ENCODE data around the gene MRPS17.

MRPS17 gene

DNA sequence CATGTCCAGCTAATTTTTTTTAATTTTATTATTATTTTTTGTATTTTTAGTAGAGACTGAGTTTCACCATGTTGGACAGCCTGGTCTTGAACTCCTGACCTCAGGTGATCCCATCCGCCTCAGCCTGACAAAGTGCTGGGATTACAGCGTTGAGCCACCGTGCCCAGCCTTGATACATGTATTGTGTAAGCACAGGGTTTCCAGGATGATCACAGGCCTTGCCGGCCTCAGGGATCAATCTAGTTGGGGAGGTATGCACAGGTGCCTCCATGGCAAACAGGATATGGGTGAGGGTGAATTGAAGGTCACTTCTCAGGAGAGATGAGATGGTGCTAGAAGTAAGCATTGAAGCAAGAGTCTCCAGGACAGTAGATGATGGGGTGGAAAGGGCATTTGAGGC lies 5.5 kb downstream of the MRPS17 start:
- TF ChIP-seq, protein P1, sequence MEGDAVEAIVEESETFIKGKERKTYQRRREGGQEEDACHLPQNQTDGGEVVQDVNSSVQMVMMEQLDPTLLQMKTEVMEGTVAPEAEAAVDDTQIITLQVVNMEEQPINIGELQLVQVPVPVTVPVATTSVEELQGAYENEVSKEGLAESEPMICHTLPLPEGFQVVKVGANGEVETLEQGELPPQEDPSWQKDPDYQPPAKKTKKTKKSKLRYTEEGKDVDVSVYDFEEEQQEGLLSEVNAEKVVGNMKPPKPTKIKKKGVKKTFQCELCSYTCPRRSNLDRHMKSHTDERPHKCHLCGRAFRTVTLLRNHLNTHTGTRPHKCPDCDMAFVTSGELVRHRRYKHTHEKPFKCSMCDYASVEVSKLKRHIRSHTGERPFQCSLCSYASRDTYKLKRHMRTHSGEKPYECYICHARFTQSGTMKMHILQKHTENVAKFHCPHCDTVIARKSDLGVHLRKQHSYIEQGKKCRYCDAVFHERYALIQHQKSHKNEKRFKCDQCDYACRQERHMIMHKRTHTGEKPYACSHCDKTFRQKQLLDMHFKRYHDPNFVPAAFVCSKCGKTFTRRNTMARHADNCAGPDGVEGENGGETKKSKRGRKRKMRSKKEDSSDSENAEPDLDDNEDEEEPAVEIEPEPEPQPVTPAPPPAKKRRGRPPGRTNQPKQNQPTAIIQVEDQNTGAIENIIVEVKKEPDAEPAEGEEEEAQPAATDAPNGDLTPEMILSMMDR (IDR thresholded peaks at IDR 0.05; ENCODE audit: insufficient read depth, low read length, poor library complexity, severe bottlenecking), result no peak
- TF ChIP-seq EZH2phosphoT487 (conservative IDR thresholded peaks at IDR 0.05; ENCODE audit: low read length), result no peak

DNA sequence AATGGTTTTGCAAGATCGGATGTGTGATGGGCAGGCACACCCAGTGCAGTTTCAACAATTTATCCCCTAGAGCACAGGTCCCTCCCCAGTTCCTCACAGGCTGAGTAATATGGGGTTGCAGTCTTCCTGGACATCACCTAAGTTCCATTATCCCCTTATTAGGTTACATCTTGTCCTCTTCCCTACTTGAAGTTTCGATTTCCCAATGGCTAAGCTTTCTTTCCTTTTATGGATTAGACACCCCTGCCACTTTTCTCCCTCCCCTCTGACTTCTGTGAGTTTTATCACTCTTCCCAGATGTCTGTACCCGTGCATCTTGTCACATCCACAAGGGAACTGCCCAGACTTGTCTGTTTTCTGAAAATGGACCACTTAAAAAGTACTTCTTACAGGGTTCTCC lies 10.3 kb downstream of the MRPS17 start:
- no peak overlapping the region for H3K9ac ChIP-seq (ENCODE audit: low read length)
- H3K4me3 ChIP-seq (ENCODE audit: insufficient read depth, low read length, poor library complexity, severe bottlenecking), result no peak overlapping the region
- H2AFZ ChIP-seq (ENCODE audit: low read depth, low read length, severe bottlenecking), result no peak overlapping the region
- no peak overlapping the region for H3K27ac ChIP-seq (ENCODE audit: low read depth, low read length)
- H3K27me3 ChIP-seq (ENCODE audit: low read length), result no peaks in the 10 kb centered on the region
- H3K4me2 ChIP-seq (ENCODE audit: low read depth, low read length, poor library complexity, severe bottlenecking), result no peak overlapping the region
- peaks cover 13% of the 10 kb centered on the region for H3F3A ChIP-seq (ENCODE audit: insufficient read depth)
- no peaks in the 10 kb centered on the region for H3K36me3 ChIP-seq (ENCODE audit: low read length)
- H4K20me1 ChIP-seq (ENCODE audit: low read depth, low read length), result no peaks in the 10 kb centered on the region
- TF ChIP-seq, protein P1 (IDR thresholded peaks at IDR 0.05; ENCODE audit: insufficient read depth, low read length, poor library complexity, severe bottlenecking), result no peak
- no peak for TF ChIP-seq EZH2phosphoT487 (conservative IDR thresholded peaks at IDR 0.05; ENCODE audit: low read length)
- no peaks in the 10 kb centered on the region for H3K9me2 ChIP-seq (replicated peaks; ENCODE audit: insufficient read depth, low read length)
- no peaks in the 10 kb centered on the region for H3K79me2 ChIP-seq (ENCODE audit: insufficient read depth, low read length)
- H3K9me3 ChIP-seq (ENCODE audit: insufficient read depth, low read length), result no peaks in the 10 kb centered on the region

More for the DNA sequence above, 5.5 kb downstream of the MRPS17 start:
- Histone ChIP-seq H2AFZ (ENCODE audit: low read depth, low read length, severe bottlenecking) (no peak overlapping the region), H4K20me1 (ENCODE audit: low read depth, low read length) (no peaks in the 10 kb centered on the region), H3K9ac (ENCODE audit: low read length) (no peak overlapping the region), H3K36me3 (ENCODE audit: low read length) (no peaks in the 10 kb centered on the region), H3K4me2 (ENCODE audit: low read depth, low read length, poor library complexity, severe bottlenecking) (no peak overlapping the region), H3K9me2 (replicated peaks; ENCODE audit: insufficient read depth, low read length) (no peaks in the 10 kb centered on the region), H3F3A (ENCODE audit: insufficient read depth) (peaks cover 7% of the 10 kb centered on the region), H3K9me3 (ENCODE audit: insufficient read depth, low read length) (no peaks in the 10 kb centered on the region), H3K4me3 (ENCODE audit: insufficient read depth, low read length, poor library complexity, severe bottlenecking) (no peak overlapping the region), H3K27ac (ENCODE audit: low read depth, low read length) (no peak overlapping the region), H3K27me3 (ENCODE audit: low read length) (no peaks in the 10 kb centered on the region), H3K79me2 (ENCODE audit: insufficient read depth, low read length) (peaks cover 17% of the 10 kb centered on the region)

DNA sequence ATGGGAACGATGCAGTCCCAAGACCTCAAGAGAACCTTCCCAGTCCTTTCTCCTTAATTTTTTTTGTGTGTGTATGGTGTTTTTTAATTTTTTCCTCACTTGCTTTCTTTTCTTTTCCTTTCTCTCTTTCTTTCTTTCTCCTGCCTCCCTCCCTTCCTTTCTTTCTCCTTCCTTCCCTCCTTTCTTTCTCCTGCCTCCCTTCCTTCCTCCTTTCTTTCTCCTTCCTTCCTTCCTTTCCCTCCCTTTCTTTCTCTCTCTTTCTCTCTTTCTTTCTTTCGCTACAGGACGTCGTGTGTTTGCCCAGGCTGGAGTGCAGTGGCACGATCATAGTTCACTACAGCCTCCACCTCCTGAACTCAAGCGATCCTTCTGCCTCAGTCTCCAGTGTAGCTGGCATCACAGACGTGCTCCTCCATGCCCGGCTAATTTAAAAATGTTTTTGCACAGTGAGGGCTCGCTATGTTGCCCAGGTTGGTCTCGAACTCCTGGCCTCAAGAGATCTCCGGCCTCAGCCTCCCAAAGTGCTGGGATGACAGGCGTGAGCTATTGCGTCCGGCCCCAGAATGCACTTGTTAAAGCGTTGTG lies 12.0 kb downstream of the MRPS17 start:
- Histone ChIP-seq H3K4me2 (ENCODE audit: low read depth, low read length, poor library complexity, severe bottlenecking) (peak overlapping the region; percentile 72), H3K4me3 (ENCODE audit: insufficient read depth, low read length, poor library complexity, severe bottlenecking) (peak overlapping the region; percentile 62), H3K9me3 (ENCODE audit: insufficient read depth, low read length) (no peaks in the 10 kb centered on the region), H4K20me1 (ENCODE audit: low read depth, low read length) (no peaks in the 10 kb centered on the region), H3K27me3 (ENCODE audit: low read length) (no peaks in the 10 kb centered on the region), H3K79me2 (ENCODE audit: insufficient read depth, low read length) (no peaks in the 10 kb centered on the region), H3F3A (ENCODE audit: insufficient read depth) (peaks cover 15% of the 10 kb centered on the region), H3K9me2 (replicated peaks; ENCODE audit: insufficient read depth, low read length) (no peaks in the 10 kb centered on the region), H3K36me3 (ENCODE audit: low read length) (no peaks in the 10 kb centered on the region), H3K9ac (ENCODE audit: low read length) (peak overlapping the region; percentile 88), H3K27ac (ENCODE audit: low read depth, low read length) (0 out of 2 replicates have a peak overlapping the region, but pooled peaks have one; percentile 31), H2AFZ (ENCODE audit: low read depth, low read length, severe bottlenecking) (peak overlapping the region; percentile 97)
- TF ChIP-seq, protein P1 (IDR thresholded peaks at IDR 0.05; ENCODE audit: insufficient read depth, low read length, poor library complexity, severe bottlenecking), result no peak
- no peak for TF ChIP-seq EZH2phosphoT487 (conservative IDR thresholded peaks at IDR 0.05; ENCODE audit: low read length)
